GM18861 (cell line): ENCODE measurements around the gene IL22RA2.

Source experiments
- ATAC-seq: cut with Tn5 transposase; IDR thresholded peaks from one replicate; pipeline ENCODE4 v1.9.1; 2021; ENCODE audit not compliant: unreplicated experiment

Gene IL22RA2

GRCh38 chr6:137197684-137198645 lies 24.5 kb upstream of the IL22RA2 start:
- ATAC-seq: no peak

- no peak for ATAC-seq
Observed at GRCh38 chr6:137193256-137194070, 20.0 kb upstream of the IL22RA2 start.

GRCh38 chr6:137192821-137193220 lies 19.4 kb upstream of the IL22RA2 start:
- ATAC-seq: no peak

GRCh38 chr6:137191670-137192069 lies 18.2 kb upstream of the IL22RA2 start:
- ATAC-seq: no peak

GRCh38 chr6:137191236-137191635 lies 17.8 kb upstream of the IL22RA2 start:
- no peak for ATAC-seq

- no peak for ATAC-seq
Observed at GRCh38 chr6:137190583-137191094, 17.2 kb upstream of the IL22RA2 start.

GRCh38 chr6:137188855-137189254 lies 15.4 kb upstream of the IL22RA2 start:
- ATAC-seq: no peak

GRCh38 chr6:137185290-137185689 lies 11.8 kb upstream of the IL22RA2 start:
- ATAC-seq: no peak

- no peak for ATAC-seq
Observed at GRCh38 chr6:137182654-137183073, 9.2 kb upstream of the IL22RA2 start.

GRCh38 chr6:137181891-137182653 lies 8.6 kb upstream of the IL22RA2 start:
- ATAC-seq: no peak

- no peak for ATAC-seq
Observed at GRCh38 chr6:137177611-137178010, 4.2 kb upstream of the IL22RA2 start.

- ATAC-seq: no peak
Observed at GRCh38 chr6:137176729-137177128, 3.3 kb upstream of the IL22RA2 start.

GRCh38 chr6:137175868-137176245 lies 2.4 kb upstream of the IL22RA2 start:
- no peak for ATAC-seq

- ATAC-seq: no peak
Observed at GRCh38 chr6:137175157-137175867, 1.9 kb upstream of the IL22RA2 start.

- no peak for ATAC-seq
Observed at GRCh38 chr6:137172734-137173431, 561 bp downstream of the IL22RA2 start.

GRCh38 chr6:137171824-137172733 lies 1.4 kb downstream of the IL22RA2 start:
- ATAC-seq: no peak

- ATAC-seq: no peak
Observed at GRCh38 chr6:137171053-137171374, 2.4 kb downstream of the IL22RA2 start.

GRCh38 chr6:137170266-137171052 lies 3.0 kb downstream of the IL22RA2 start:
- no peak for ATAC-seq
